Activated T-helper 1 cell treated with anti-CD3 and anti-CD28 coated beads, Interleukin-12 subunit alpha, Interleukin-12 subunit beta, Interleukin-2, Interleukin-4 antibody, amounts not matched to agents 30 ng/mL and 10 ng/mL and 1 ng/mL, durations not matched to agents 14 hours and 24 hours and 36 hours (primary cell): ENCODE data around the gene SMC5. TPM values are rescaled to one million over a fixed set of nuclear protein-coding genes. Genes with fewer than 3 reads are reported as not detected.
"Not testable (repeated sequence)": the region's sequence is repeated elsewhere in the genome, so short reads cannot be mapped to it uniquely, and the experiment has no call there.

Experiments
- DNase-seq: peaks from one replicate; pipeline ENCODE4 v3.0.0; 2021; ENCODE audit warnings: low spot score
- H3K27ac Mint-ChIP-seq: one replicate; pipeline ENCODE4 v1.8.0; 2021; ENCODE audit warnings: mild to moderate bottlenecking, mixed read lengths
- H3K27me3 Mint-ChIP-seq: one replicate; pipeline ENCODE4 v1.8.0; 2022; ENCODE audit warnings: mild to moderate bottlenecking, moderate library complexity, mixed read lengths; ENCODE audit not compliant: insufficient read depth
- H3K36me3 Mint-ChIP-seq: one replicate; pipeline ENCODE4 v1.8.0; 2021; ENCODE audit warnings: low read depth, mixed read lengths
- H3K4me1 Mint-ChIP-seq: one replicate; pipeline ENCODE4 v1.8.0; 2021; ENCODE audit warnings: low read depth, mixed read lengths
- H3K4me3 Mint-ChIP-seq: one replicate; pipeline ENCODE4 v1.8.0; 2021; ENCODE audit warnings: mild to moderate bottlenecking, moderate library complexity, mixed read lengths
- H3K9me3 Mint-ChIP-seq: one replicate; pipeline ENCODE4 v1.8.0; 2021; ENCODE audit warnings: mixed read lengths
- intact Hi-C: fragments of 100-400 bp; cut with micrococcal nuclease; formaldehyde crosslinking; loops from one replicate; pipeline ENCODE4 v1.15.1; 2024
- total RNA-seq: library from RNA; stranded (reverse); gene quantifications from 2 replicates; pipeline ENCODE4 v1.2.3, GENCODE V29; 2022

Gene SMC5
- total RNA-seq: 49.5 and 53.6 TPM in 2 replicates

DNA sequence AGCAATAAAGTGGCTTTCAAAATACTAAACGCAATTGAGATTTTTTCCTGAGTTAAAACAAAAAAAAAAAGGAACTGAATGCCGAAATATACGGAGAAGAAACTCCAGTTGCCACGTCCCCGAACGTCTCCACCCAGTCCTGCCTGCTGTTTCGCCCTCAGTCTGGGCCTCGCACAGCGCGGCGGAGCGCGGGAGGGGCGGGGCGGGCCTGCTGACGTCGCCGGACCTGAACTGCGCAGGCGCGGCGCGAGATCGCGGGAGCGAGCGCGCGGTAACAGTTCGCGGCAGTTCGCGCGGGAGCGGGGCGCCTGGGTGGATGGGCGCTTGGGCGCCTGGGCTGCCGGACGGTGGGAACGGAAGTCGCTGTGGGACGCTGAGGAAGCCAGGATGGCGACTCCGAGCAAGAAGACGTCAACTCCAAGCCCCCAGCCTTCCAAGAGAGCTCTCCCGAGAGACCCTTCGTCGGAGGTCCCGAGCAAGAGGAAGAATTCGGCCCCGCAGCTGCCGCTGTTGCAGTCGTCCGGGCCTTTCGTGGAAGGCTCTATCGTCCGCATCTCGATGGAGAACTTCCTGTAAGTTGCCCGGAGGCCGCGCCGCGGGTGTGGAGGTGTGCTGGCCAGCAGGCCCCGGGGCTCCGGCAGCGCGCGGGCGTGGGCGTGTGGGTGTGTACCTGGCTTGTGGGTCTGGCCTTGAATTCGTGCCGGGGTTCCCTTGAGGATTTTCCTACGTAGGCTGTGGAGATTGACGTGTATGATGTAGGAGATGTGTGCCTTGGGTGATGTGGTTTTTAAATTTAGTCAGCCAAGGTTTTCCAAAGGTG is at the start of gene SMC5:
Gene SMC5 (plus strand): TSS at position 287 of the 820 bp plus-strand sequence. CDS start 101 bp downstream, at position 388.
- Mint-ChIP-seq H3K27me3 (peaks cover 7% of the 10 kb centered on the region), H3K9me3 (no peaks in the 10 kb centered on the region), H3K4me3 (peak within 1 kb of the TSS; percentile 99), H3K36me3 (peaks cover 35% of the 10 kb centered on the region), H3K4me1 (peaks cover 49% of the 10 kb centered on the region), H3K27ac (peak within 1 kb of the TSS; percentile 95)
- intact Hi-C loops: loop anchor here (1.0 to 5.0 kb wide), 7 partner anchors 152 to 586 kb away; partner anchors contain the start of gene APBA1
- peak; percentile 90 for DNase-seq

- H3K4me3 Mint-ChIP-seq: no peak overlapping the region
- no peak for DNase-seq
- H3K4me1 Mint-ChIP-seq: no peaks in the 10 kb centered on the region
- no peaks in the 10 kb centered on the region for H3K27me3 Mint-ChIP-seq
- peaks cover 4% of the 10 kb centered on the region for H3K9me3 Mint-ChIP-seq
- no peaks in the 10 kb centered on the region for H3K36me3 Mint-ChIP-seq
- H3K27ac Mint-ChIP-seq: no peak overlapping the region
- intact Hi-C loops: no loop called here
Measured at GRCh38 chr9:70217029-70217428, 41.7 kb upstream of the SMC5 start.

GRCh38 chr9:70218767-70219166 is 40.0 kb upstream of the SMC5 start:
- H3K27ac Mint-ChIP-seq: no peak overlapping the region
- H3K27me3 Mint-ChIP-seq: no peaks in the 10 kb centered on the region
- no peaks in the 10 kb centered on the region for H3K9me3 Mint-ChIP-seq
- H3K36me3 Mint-ChIP-seq: no peaks in the 10 kb centered on the region
- intact Hi-C loops: no loop called here
- no peak overlapping the region for H3K4me3 Mint-ChIP-seq
- DNase-seq: no peak
- H3K4me1 Mint-ChIP-seq: no peaks in the 10 kb centered on the region

DNA sequence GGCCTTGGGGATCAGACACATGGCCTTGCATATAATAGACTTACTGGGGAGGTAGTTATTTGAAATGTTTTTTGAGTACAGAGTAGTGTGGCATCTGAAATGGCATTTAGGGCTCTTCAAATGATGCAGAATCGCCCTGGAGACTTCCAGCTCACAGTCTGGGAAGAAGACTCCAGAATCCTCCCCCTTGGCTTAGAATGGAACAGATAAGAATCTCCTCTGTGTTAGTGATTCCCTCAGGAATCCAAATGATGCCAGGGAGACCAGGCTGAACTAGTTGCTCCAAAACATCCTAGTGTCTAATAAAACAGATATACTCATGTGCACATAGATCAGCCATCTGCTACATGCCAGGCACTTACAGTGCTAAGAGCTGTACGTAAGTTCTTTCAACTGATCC is 38.6 kb upstream of the SMC5 start:
- DNase-seq: no peak
- Mint-ChIP-seq H3K9me3 (no peaks in the 10 kb centered on the region), H3K4me3 (no peak overlapping the region), H3K27me3 (no peaks in the 10 kb centered on the region), H3K4me1 (no peaks in the 10 kb centered on the region), H3K36me3 (no peaks in the 10 kb centered on the region), H3K27ac (no peak overlapping the region)
- intact Hi-C loops: loop anchor here (10.0 kb wide), 1 partner anchor 245 kb away; no protein-coding TSS in a partner anchor

GRCh38 chr9:70222354-70222753 is 36.4 kb upstream of the SMC5 start:
- Mint-ChIP-seq H3K27me3 (no peaks in the 10 kb centered on the region), H3K27ac (no peak overlapping the region), H3K9me3 (no peaks in the 10 kb centered on the region), H3K4me1 (no peaks in the 10 kb centered on the region), H3K36me3 (no peaks in the 10 kb centered on the region), H3K4me3 (no peak overlapping the region)
- no peak for DNase-seq
- intact Hi-C loops: loop anchor here (10.0 kb wide), 1 partner anchor 248 kb away; no protein-coding TSS in a partner anchor

DNA sequence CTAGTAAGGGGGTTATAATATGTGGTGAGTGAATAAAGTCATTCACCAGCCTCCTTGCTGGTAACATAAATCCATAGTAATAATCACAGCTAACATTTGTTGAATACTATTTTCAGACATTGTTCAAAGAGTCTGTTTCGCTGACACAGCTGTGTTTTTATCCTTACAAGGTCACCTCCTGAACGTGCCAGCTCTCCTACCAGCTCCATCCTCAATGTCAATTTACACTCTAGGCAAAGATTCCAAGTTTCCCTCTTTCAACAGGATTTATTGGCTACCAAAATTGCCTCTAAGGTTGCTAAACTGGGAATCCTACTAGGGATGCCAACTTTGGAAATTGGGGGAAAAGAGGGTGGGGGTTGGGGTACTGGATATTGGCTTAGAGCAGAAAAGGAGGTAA is 30.7 kb upstream of the SMC5 start:
- Mint-ChIP-seq H3K27me3 (peaks cover 3% of the 10 kb centered on the region), H3K27ac (no peak overlapping the region), H3K4me1 (no peaks in the 10 kb centered on the region), H3K9me3 (no peaks in the 10 kb centered on the region), H3K4me3 (no peak overlapping the region), H3K36me3 (no peaks in the 10 kb centered on the region)
- intact Hi-C loops: loop anchor here (10.0 kb wide), 1 partner anchor 253 kb away; no protein-coding TSS in a partner anchor
- no peak for DNase-seq

- no peak overlapping the region for H3K4me3 Mint-ChIP-seq
- H3K9me3 Mint-ChIP-seq: no peaks in the 10 kb centered on the region
- intact Hi-C loops: loop anchor here (10.0 kb wide), 1 partner anchor 254 kb away; no protein-coding TSS in a partner anchor
- H3K4me1 Mint-ChIP-seq: no peaks in the 10 kb centered on the region
- H3K27ac Mint-ChIP-seq: no peak overlapping the region
- no peak for DNase-seq
- H3K36me3 Mint-ChIP-seq: no peaks in the 10 kb centered on the region
- H3K27me3 Mint-ChIP-seq: peaks cover 3% of the 10 kb centered on the region
Measured at GRCh38 chr9:70228611-70229010, 30.2 kb upstream of the SMC5 start.

- no peaks in the 10 kb centered on the region for H3K36me3 Mint-ChIP-seq
- no peaks in the 10 kb centered on the region for H3K9me3 Mint-ChIP-seq
- H3K27ac Mint-ChIP-seq: no peak overlapping the region
- DNase-seq: no peak
- intact Hi-C loops: loop anchor here (10.0 kb wide), 1 partner anchor 254 kb away; no protein-coding TSS in a partner anchor
- H3K4me3 Mint-ChIP-seq: no peak overlapping the region
- H3K27me3 Mint-ChIP-seq: peaks cover 3% of the 10 kb centered on the region
- H3K4me1 Mint-ChIP-seq: no peaks in the 10 kb centered on the region
Measured at GRCh38 chr9:70229026-70229425, 29.8 kb upstream of the SMC5 start.

DNA sequence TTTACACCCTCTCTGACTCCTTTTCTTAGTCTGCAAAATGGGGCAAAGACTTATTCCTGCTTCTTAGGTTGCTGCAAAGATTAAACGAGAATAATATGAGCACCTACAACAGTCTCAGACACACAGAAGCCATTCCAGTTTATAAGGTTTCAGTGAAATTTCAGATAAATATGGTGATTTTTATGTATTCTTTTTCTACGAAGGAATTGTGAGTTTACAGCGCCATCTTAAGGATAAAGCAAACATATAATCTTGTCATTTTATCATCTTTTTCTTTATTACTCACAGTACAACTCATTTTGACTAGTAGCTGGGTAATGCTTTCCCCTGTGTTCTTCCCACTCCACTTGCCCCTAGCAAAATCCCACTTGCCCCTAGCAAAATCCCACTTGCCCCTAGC is 29.2 kb upstream of the SMC5 start:
- Mint-ChIP-seq H3K27me3 (peaks cover 3% of the 10 kb centered on the region), H3K36me3 (no peaks in the 10 kb centered on the region), H3K4me3 (no peak overlapping the region), H3K4me1 (no peaks in the 10 kb centered on the region), H3K9me3 (no peaks in the 10 kb centered on the region), H3K27ac (no peak overlapping the region)
- intact Hi-C loops: loop anchor here (10.0 kb wide), 1 partner anchor 255 kb away; no protein-coding TSS in a partner anchor
- no peak for DNase-seq

DNA sequence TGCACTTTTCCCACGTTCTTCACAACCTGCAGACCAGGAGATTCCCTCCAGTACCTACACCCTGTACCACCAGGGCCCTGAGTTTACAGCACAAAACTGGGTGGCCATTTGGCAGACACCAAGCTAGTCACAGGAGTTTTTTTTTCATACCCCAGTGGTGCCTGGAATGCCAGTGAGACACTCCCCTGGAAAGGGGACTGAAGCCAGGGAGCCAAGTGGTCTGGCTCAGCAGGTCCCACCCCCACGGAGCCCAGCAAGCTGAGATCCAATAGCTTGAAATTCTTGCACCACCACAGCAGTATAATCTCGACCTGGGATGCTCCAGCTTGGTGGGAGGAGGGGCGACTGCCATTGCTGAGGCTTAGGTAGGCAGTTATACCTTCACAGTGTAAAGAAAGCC is 26.3 kb upstream of the SMC5 start:
- H3K36me3 Mint-ChIP-seq: no peaks in the 10 kb centered on the region
- no peak overlapping the region for H3K27ac Mint-ChIP-seq
- no peaks in the 10 kb centered on the region for H3K9me3 Mint-ChIP-seq
- intact Hi-C loops: no loop called here
- no peak overlapping the region for H3K4me3 Mint-ChIP-seq
- DNase-seq: no peak
- peaks cover 5% of the 10 kb centered on the region for H3K27me3 Mint-ChIP-seq
- no peaks in the 10 kb centered on the region for H3K4me1 Mint-ChIP-seq

DNA sequence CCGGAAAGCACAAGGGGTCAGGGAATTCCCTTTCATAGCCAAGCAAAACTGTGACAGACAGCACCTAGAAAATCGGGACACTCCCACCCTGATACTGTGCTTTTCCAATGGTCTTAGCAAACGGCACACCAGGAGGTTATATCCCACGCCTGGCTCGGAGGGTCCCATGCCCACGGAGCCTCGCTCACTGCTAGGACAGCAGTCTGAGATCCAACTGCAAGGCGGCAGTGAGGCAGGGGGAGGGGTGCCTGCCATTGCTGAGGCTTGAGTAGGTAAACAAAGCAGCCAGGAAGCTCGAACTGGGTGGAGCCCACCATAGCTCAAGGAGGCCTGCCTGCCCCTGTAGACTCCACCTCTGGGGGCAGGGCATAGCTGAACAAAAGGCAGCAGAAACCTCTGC is 24.6 kb upstream of the SMC5 start:
- H3K27me3 Mint-ChIP-seq, H3K4me3 Mint-ChIP-seq, H3K27ac Mint-ChIP-seq, intact Hi-C loops, H3K9me3 Mint-ChIP-seq, H3K4me1 Mint-ChIP-seq, DNase-seq, H3K36me3 Mint-ChIP-seq: not testable (repeated sequence)

- intact Hi-C loops, H3K4me1 Mint-ChIP-seq, DNase-seq, H3K36me3 Mint-ChIP-seq, H3K27ac Mint-ChIP-seq, H3K4me3 Mint-ChIP-seq, H3K9me3 Mint-ChIP-seq: not testable (repeated sequence)
- H3K27me3 Mint-ChIP-seq: peaks cover 16% of the 10 kb centered on the region
Measured at GRCh38 chr9:70245952-70246351, 12.8 kb upstream of the SMC5 start.

- Mint-ChIP-seq H3K9me3 (peaks cover 4% of the 10 kb centered on the region), H3K4me1 (no peaks in the 10 kb centered on the region), H3K27me3 (peaks cover 5% of the 10 kb centered on the region), H3K36me3 (no peaks in the 10 kb centered on the region), H3K27ac (no peak overlapping the region), H3K4me3 (no peak overlapping the region)
- DNase-seq: no peak
- intact Hi-C loops: no loop called here
Measured at GRCh38 chr9:70250221-70250620, 8.6 kb upstream of the SMC5 start.
